Stimulated activated naive CD4-positive, alpha-beta T cell (primary cell): ENCODE data around the gene PRKD1.

Source experiments
- DNase-seq, 6 experiments: peaks; one replicate each; lab custom pipeline; 2025; lab: John Stamatoyannopoulos, UW

Gene PRKD1

DNA sequence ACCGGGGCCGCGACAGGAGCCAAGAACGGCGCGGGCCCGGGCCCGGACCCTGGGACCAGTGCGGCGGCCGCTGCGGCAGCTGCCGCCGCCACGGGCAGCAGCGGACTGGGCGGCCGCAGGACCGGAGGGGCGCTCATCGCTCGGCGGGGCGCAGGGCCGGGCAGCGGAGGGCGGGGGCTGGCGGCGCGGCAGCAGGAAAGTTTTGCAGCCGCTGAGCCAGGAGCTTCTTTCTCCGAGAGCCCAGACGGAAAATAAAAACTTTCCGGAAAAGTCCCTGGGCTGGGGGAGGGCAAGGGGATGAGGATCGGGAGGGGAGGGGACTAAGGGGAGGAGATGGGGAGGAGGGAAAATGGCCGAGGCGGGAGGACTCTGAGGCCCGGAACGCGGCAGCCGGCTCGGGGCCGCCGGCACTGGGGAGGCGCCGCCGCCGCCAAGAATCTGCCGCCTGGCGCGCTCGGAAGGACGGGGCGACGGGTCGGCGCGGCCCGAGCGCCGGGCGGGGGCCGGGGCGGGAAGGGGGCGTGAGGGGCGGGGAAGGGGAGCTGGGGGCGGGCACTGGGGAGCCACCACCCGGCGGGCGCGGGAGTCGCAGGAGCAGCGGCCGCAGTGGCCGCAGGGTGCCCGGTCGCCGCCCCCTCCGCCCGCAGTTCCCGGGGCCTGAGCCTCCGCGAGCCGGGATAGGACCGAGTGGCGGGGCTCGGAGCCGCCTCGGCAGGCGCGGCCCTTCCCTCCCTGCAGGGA, at the start of gene PRKD1:
PRKD1 (minus strand) TSS at position 472 of the 741 bp plus-strand sequence.
- no peak for DNase-seq

DNA sequence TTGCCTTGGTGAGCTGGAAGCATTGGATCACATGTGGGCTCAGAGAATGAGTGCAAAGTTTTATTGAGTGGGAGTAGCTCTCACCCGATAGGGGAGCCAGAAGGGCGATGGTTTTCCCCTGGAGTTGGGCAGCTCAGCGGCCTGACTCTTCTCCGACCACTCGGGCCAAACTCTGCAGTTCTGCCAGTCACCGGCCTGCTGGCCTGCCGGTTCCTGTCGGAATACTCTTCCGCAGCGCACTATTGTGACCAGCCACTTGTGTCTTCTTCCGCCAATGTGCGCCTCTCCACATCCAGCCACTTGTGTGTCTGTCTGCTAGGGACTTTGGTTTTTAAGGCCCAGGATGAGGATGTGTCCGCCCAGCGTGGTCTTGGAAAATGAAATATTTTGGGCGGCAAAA, 43.5 kb upstream of the PRKD1 start:
- DNase-seq: no peak

DNA sequence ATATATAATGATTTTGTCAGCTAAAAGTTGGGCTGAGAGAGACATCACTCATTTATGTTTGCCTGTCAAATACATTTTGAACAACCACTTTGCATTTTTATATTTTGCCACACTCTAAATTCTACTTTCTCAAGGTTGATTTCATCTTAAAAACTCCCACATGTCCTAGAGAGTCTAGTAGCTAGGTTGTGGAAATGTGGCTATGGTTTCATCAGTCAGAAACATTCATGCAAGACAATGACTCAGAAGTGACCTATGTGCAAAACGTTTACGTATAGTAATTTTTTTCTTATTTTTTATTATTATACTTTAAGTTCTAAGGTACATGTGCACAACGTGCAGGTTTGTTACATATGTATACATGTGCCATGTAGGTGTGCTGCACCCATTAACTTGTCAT, 27.4 kb upstream of the PRKD1 start:
- no peak for DNase-seq

DNA sequence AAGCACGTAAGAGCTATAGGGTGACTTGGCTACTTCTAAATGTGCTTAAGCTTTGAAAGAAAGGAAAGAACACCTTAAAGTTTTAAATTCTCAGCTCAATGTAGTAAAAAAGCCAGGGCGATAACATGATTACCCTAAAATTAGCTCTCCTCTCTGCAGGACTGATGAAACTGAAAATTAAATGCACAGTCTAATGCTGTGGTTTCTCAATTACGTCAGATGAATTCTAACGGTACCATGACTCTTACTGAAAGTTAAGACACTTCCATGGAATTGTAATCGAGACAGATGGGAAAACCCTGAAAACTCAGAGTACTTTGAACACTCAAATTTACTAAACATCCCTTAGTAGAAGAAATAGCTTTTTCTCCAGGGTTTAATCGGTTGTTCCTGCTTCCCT, 25.9 kb upstream of the PRKD1 start:
- no peak for DNase-seq

DNA sequence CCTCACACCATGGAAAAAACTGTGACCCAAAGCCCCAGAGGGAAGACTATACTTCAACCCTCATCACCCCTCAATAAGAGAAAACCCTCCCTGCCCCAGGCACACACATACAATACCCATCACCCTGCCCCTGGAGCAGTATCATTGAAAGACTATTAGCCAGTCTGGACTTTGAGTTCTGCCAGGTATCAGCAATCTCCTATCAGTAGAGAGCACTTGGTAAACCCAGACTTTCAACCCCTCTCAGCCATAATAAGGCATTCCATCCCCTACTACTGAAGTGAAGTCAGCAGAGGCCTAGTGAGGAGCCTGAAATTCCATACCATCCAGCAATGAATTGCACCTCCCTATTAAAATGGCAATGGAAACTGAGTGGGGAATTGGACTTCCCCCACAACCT, 16.4 kb upstream of the PRKD1 start:
- no peak for DNase-seq

DNA sequence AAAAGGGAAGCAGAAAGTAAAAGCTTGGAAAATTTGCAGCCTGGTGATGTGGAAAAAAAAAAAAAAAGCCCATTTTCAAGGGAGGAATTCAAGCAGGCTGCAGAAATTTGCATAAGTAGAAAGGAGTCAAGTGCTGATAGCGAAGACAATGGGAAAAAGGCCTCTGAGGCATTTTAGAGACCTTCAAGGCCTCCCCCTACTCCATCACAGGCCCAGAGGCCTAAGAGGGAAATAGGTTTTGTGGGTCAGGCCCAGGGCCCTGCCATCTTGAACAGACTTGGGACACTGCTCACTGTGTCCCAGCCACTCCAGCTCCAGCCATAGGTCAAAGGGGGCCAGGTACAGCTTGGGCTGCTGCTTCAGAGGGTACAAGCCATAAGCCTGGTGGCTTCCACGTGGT, 13.8 kb upstream of the PRKD1 start:
- DNase-seq: no peak

DNA sequence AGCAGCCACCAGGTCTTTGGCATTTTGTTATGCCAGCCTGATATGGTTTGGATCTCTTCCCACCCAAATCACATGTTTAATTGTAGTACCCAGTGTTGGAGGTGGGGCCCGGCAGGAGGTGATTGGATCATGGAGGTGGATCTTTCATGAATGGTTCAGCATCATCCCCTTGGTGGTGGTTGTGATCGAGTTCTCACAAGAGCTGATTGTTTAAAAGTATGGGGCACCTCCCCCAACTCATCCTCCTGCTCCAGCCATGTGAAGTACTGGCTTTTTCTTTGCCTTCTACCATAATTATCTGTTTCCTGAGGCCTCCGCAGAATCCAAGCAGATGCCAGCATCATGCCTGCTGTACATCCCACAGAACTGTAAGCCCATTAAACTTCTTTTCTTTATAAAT, 12.8 kb upstream of the PRKD1 start:
- DNase-seq: no peak

DNA sequence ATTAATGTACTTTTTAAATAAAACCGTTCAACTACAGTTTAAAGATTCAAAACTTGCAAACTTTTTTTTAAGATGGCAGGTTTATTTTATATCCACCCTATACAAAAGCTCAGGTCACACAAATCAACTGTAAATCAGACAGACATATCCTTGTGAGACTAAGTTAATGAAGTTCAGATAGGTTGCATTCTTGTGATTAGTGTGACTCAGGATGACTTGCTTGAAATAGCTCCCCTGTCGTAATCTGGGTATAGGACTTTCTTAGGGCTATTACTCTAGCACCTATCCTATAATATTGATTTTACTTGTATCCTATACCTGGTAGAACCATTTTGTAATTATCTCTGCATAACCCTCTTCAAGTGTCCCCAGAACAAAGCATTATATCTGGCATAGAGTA, 9.5 kb upstream of the PRKD1 start:
- DNase-seq: no peak

DNA sequence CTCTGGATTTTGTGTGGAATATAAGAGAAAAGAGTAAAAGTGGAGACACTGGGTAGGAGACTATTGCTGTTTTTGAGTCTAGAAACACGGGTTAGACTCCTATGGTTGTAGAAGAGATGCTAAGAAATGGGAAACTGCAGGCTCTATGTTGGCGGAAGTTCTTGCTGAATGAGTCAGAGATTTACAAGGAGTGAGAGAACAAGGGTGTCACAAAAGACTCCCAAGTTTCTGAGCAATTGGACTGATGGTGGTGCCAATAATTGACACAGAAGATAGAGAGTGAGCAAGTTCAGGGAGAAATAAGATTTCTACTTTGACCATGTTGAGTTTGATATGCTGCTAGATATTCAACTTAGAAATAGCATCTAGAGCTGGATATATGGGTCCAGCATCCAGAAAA, 2.6 kb upstream of the PRKD1 start:
- no peak for DNase-seq

DNA sequence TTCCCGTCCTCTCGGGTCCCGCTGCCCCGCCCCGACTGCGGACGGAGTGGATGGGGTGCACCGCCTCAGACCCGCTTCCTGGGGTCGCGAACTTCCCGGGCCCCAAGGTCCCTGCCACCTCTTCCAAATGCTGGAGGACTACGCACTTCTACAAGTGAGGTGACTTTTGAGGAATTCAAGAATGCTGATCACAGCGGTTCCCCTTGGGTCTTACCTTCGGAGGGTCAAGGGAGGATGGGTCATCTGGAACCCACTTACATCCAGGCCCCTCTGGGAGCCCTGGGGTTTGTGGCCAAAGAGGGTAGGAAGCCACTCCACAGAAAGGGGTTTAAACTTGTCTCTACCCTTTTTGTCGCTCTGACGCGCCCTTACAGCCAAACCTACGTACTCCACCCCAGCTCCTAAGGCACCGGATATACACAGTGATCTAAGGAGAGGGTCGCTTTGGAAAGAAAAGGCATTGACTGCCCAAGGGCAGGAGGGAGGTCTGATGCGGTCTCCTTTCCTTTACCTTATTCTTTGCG, 532 bp upstream of the PRKD1 start:
- DNase-seq: no peak

DNA sequence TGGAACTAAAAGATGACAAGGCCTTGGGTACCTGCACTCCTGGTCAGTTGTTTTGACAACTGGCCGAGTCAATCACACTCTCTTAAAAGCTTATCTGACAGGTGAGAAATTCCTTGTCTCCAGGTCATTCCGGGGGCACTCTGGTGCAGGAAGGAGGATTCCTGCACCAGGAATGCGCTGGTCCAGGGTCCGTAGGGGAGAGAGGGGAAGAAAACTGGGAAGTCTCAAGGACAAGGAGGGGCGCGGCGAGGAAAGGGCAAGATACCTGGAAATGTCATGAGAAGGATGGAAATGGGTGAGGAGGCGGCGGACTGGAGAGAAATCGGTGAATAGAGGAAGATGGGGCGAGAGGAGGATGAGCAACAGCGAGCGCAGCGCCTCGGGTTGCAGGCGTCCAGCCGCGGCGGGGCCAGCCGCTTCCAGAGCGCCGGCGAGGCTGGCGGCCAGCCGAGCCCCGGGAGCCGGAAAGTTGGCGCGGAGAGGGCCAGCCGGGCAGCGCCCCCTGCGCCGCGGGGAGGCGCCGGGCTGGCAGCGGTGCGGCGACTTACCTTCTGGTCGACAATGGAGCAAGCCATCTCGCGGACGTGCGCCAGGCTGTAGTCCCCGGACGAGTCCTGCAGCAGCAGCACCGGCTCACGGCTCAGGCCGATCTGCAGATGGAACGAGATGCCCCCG, 809 bp downstream of the PRKD1 start:
- DNase-seq: no peak

DNA sequence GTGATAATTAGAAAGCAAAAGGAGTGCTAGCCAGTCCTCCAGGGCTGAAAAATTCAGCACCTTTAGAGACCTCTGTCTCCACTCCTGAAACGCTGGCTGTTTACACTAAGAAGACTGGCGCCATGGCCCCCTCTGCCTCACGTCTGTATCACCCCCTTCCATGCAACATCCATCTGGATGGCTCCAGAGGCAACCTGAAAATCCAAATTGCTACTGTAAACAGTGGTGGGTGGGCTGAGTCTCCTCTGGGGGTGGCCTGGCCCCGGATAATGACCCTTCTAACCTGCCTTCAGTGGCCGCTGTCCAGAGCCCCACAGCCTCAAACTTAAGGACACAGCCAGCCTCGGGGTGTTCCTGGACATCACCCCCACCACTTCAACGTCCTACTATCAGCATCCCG, 1.4 kb downstream of the PRKD1 start:
- DNase-seq: no peak

DNA sequence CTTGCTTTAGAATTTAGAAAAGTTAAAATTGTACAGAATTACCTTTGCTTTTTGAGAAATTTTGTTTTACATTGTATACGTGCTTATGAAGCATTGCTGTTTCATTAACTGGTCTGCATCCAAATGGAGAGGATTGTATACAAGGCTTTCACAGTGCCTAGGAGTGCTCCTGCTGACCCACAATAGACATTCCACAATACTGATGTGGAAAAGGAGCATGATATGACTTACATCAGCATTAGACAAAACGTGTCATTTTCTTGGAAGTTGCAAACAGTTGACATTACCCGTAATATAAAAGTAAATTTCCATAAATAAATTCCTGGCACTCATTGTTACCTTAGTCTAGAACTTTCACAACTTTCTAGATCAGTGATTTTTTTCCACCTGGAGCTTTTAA, 1.9 kb downstream of the PRKD1 start:
- no peak for DNase-seq

DNA sequence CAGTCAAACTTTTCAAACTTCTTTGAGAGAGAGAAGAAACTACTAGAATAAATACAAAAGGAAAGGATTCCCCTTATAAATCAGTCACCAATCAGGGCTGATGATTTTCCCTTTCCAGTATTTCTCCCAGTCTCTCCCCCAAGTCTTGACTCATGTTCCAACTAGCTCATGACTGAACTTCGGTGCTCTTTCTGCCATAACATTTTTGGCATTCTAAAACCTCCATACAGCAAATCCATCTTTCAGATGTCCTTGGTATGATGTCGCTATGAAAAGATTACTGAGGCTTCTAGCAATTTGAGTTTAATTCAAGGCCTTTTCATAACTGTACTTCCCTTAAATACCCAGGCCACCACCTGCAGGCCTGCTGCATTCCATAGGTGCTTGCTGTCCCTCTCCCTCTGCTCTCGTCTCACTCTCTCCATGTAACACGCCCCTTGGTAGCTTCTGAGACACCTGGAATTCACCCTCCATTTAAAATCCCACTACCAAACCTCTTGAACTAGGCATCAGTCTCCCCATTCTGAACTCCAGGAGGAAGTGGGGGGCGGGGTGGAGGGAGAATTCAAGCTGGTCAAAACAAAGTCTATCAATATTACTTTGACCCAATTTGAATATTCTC, 2.4 kb downstream of the PRKD1 start:
- no peak for DNase-seq

DNA sequence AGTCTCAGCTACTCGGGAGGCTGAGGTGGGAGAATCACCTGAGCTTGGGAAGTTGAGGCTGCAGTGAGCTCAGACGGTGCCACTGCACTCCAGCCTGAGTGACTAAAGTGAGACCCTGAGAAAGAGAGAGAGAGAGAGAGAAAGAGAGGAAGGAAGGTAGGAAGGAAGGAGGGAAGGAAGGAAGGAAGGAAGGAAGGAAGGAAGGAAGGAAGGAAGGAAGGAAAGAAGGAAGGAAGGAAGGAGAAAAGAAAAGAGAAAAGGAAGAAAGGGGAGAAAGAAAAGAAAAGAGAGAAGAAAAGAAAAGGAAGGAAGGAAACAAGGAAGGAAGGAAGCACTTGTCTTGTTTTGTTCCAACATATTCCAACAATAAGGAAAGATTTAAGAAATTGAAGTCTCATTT, 7.8 kb downstream of the PRKD1 start:
- DNase-seq: no peak

DNA sequence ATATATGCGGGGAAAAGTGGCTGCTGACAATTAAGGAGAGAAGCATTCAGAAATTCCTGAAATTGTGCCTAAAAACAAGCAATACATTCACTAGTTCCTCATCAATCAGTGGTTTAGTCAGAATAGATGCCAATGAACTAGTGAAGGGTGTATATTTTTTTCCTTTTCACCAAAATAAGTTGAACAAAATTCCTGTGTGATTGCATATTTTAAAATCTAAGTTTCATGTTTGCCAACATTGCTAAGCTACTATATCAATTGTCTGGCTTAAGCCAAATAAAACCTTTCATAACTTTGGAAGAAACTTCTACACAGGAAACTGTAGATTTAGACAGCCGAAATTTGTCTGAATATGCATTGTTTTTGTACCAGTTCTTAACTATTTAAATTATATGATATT, 8.7 kb downstream of the PRKD1 start:
- DNase-seq: no peak

DNA sequence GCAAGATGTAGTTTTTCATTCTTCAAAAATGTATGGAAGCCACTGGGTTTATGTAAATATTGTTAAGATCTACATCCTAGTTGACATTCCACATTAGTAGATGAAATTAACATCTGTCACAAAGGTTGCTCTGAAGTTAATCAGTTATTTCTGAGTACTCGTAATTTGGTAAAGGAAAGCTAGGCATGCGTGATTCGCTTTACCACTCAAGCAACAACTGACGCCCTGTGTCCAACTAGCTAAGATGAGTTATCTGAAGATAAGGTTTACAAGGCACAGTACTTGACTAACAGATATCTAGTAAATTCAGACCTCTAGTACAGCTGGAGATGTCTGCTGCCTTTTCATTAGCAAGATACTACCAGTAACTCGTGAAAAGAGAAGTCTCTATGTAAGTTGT, 14.1 kb downstream of the PRKD1 start:
- DNase-seq: no peak

DNA sequence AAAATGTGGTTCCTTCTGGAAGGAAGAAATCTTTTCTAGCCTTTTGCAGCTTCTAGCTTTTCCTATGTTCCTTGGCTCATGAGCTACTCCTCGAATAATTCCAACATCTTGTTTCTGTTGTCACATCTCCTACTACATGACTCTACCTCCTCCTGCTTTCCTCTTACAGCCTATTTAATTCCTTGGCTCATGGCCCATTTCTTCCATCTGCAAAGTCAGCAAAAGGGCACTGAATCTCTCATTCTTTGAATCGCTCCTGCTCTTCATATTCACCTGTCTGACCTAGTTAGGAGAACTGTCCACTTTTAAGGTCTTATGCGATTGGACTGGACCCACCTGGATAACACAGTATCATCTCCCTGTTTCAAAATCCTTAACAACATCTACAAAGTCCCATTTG, 15.8 kb downstream of the PRKD1 start:
- DNase-seq: no peak

DNA sequence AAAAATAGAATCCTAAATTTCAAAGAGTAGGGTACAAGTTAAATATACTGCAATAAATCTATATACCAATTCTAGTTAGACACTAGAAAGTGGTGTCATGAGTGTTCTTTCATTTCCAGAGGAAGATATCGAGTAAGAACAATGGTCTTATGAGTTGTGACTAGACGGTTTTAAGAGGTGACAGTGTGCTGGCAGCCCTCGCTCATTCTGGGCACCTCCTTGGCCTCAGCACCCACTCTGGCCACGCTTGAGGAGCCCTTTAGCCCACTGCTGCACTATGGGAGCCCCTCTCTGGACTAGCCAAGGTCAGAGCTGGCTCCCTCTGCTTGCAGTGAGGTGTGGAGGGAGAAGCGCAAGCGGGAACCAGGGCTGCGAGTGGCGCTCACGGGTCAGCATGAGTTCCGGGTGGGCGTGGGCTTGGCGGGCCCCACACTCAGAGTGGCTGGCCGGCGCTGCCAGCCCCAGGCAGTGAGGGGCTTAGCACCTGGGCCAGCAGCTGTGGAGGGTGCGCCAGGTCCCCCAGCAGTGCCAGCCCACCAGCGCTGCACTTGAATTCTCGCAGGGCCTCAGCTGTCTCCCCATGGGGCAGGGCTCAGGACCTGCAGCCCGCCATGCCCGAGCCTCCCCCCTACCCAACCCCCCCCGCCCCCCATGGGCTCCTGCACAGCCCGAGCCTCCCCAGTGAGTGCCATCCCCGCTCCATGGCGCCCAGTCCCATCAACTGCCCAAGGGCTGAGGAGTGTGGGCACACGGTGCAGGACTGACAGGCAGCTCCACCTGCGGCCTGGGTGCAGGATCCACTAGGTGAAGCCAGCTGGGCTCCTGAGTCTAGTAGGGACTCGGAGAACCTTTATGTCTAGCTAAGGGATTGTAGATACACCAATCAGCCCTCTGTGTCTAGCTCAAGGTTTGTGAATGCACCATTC, 18.7 kb downstream of the PRKD1 start:
- no peak for DNase-seq

DNA sequence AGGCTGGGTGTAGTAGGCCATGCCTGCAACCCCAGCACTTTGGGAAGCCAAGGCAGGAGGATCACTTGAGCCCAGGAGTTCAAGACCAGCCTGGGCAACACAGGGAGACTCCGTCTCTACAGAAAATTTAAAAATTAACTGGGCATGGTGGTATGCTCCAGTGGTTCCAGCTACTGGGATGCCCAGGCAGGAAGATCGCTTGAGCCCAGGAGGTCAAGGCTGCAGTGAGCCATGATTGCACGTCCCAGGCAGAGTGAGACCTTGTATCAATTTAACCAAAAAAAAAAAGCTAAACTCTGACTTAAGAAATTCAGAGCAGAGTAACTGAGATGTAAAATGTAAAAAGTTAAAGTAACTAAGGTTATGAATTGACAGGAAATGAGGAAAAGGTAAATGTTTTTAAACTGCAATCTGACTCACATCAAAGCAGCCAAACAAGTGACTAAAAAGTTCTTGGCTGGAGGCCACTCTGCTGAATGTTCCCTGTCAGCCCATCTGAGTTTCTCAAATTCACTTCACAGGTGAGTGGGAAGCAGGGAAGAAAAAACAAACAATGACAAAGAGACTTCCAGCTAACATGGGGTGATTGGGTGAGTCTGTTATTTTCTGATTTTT, 21.3 kb downstream of the PRKD1 start:
- no peak for DNase-seq

DNA sequence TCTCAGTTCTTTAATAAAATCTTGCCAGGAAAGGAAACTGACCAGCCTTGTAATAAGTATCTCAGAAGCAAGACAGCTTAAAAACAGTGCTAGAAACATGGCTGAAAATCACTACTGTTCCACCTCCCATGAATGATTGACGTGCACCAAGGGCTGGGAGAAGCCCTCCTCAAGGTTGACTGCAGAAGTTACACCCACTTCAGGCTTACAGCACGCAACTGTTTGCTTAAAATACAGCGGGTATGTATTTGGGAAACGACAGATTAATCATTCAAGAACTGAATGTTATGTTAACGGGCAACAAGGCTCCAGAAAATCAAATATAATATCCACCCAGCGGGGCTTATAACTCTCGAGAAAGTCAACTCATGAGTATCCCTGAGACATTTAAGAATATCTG, 22.1 kb downstream of the PRKD1 start:
- no peak for DNase-seq
